Amygdala (tissue), 56 donors: Measurements from ENCODE around the gene APLP2.
"Not testable (repeated sequence)": the region's sequence is repeated elsewhere in the genome, so short reads cannot be mapped to it uniquely, and the experiment has no call there.

Experiments used
- DNase-seq, 56 donors: peaks; one replicate each; lab custom pipeline; 2025; lab: John Stamatoyannopoulos, UW

APLP2 gene

GRCh38 chr11:130069659-130070108, at the start of gene APLP2:
Gene APLP2 (plus strand): TSS chr11:130069894. CDS start chr11:130069978, 84 bp downstream.
- DNase-seq: peak; percentile 62 to 99 (median 97)

- DNase-seq: no peak
Measured at GRCh38 chr11:130020323-130020722, 49.4 kb upstream of the APLP2 start.

GRCh38 chr11:130021606-130022005, 48.1 kb upstream of the APLP2 start:
- DNase-seq: not testable (repeated sequence)

GRCh38 chr11:130022799-130023198, 46.9 kb upstream of the APLP2 start:
- DNase-seq: no peak

GRCh38 chr11:130023204-130023603, 46.5 kb upstream of the APLP2 start:
- DNase-seq: no peak

GRCh38 chr11:130024361-130024760, 45.3 kb upstream of the APLP2 start:
- no peak for DNase-seq

- no peak for DNase-seq
Measured at GRCh38 chr11:130025371-130025770, 44.3 kb upstream of the APLP2 start.

GRCh38 chr11:130029137-130029536, 40.6 kb upstream of the APLP2 start:
- no peak for DNase-seq

GRCh38 chr11:130031056-130031455, 38.6 kb upstream of the APLP2 start:
- DNase-seq: no peak

- DNase-seq: no peak
Measured at GRCh38 chr11:130031945-130032344, 37.7 kb upstream of the APLP2 start.

- DNase-seq: no peak
Measured at GRCh38 chr11:130032931-130033330, 36.8 kb upstream of the APLP2 start.

- no peak for DNase-seq
Measured at GRCh38 chr11:130034236-130034635, 35.5 kb upstream of the APLP2 start.

GRCh38 chr11:130037058-130037457, 32.6 kb upstream of the APLP2 start:
- DNase-seq: no peak

- DNase-seq: no peak
Measured at GRCh38 chr11:130037881-130038585, 31.7 kb upstream of the APLP2 start.

GRCh38 chr11:130040281-130040940, 29.3 kb upstream of the APLP2 start:
- no peak for DNase-seq

- no peak for DNase-seq
Measured at GRCh38 chr11:130042093-130042591, 27.6 kb upstream of the APLP2 start.

- DNase-seq: peak in 2 of 56 donors; percentile 9 to 16
Measured at GRCh38 chr11:130043575-130043974, 26.1 kb upstream of the APLP2 start.

- DNase-seq: no peak
Measured at GRCh38 chr11:130047141-130047540, 22.6 kb upstream of the APLP2 start.

- DNase-seq: no peak
Measured at GRCh38 chr11:130049328-130049771, 20.3 kb upstream of the APLP2 start.

- DNase-seq: peak in 1 of 56 donors; percentile 30
Measured at GRCh38 chr11:130050257-130050656, 19.4 kb upstream of the APLP2 start.

- no peak for DNase-seq
Measured at GRCh38 chr11:130051082-130051481, 18.6 kb upstream of the APLP2 start.

- DNase-seq: no peak
Measured at GRCh38 chr11:130052567-130052966, 17.1 kb upstream of the APLP2 start.
